Left colon (tissue), 2 donors: ENCODE measurements around the gene OLFML1. TPM values are rescaled to one million over a fixed set of nuclear protein-coding genes. Genes with fewer than 3 reads are reported as not detected.

ENCODE experiments used
- ATAC-seq: fragments of 200-7000 bp; cut with Tn5 transposase; one replicate; pipeline ENCODE4 v1.9.1; 2020; ENCODE audit warnings: mild to moderate bottlenecking, moderate library complexity
- DNase-seq, 2 donors: peaks; one replicate each; pipeline ENCODE4 v3.0.0-alpha.2; 2020
- intact Hi-C, 2 donors: fragments of 100-400 bp; cut with DNase I in 1 of 2; cut with micrococcal nuclease in 1 of 2; formaldehyde crosslinking; loops; one replicate each; pipeline versions ENCODE4 v1.11.2 to v1.14.0; 2022; cut with DNase I, micrococcal nuclease
- total RNA-seq, 2 donors: library from RNA; stranded (reverse); fragmentation: NEBNext Ultra II Directional; extraction: Animal tissue kit (Norgen Biotek cat#: 25700); gene quantifications; one replicate each; pipeline ENCODE4 v1.2.1, GENCODE V29; 2021
- donor health status: DM: no; HTN: no; CAD: no.
- donor health status: DM: yes; HTN: yes; CAD: no.

The OLFML1 gene
- total RNA-seq, 2 donors from 2014 or later = 2.6 to 5.7 TPM

GRCh38 chr11:7544021-7544420, 58.7 kb downstream of the OLFML1 start:
- intact Hi-C loops = no loop called here
- ATAC-seq = no peak
- DNase-seq = no peak

GRCh38 chr11:7545611-7546010, 60.3 kb downstream of the OLFML1 start:
- intact Hi-C loops = no loop called here
- ATAC-seq (no peak), DNase-seq (no peak)

DNA sequence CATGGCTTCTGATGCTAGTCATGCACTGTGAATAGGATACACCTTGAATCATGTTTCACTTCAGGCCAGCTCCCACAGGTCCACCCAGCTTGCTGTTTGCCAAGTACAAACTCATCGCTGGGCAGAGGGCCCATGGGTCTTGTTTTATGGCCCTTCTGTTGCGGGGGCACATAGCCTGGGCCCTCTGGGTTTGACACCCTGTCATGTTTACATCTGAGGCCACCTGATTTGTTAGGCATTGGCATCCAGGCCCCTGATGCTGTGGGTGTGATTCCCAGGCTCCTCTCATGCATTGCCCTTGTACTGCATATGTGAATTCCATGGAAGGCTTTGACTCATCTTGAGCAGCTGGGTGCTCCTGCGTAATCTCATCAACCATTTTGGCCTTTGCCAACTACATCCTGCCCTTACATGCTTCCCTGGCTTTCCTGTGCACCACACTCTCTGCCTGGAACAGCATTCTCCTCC, 61.1 kb downstream of the OLFML1 start:
- ATAC-seq = no peak
- DNase-seq = no peak
- intact Hi-C loops = no loop called here

- intact Hi-C loops = no loop called here
- DNase-seq = no peak
- ATAC-seq = no peak
Observed at GRCh38 chr11:7547687-7548086, 62.4 kb downstream of the OLFML1 start.

DNA sequence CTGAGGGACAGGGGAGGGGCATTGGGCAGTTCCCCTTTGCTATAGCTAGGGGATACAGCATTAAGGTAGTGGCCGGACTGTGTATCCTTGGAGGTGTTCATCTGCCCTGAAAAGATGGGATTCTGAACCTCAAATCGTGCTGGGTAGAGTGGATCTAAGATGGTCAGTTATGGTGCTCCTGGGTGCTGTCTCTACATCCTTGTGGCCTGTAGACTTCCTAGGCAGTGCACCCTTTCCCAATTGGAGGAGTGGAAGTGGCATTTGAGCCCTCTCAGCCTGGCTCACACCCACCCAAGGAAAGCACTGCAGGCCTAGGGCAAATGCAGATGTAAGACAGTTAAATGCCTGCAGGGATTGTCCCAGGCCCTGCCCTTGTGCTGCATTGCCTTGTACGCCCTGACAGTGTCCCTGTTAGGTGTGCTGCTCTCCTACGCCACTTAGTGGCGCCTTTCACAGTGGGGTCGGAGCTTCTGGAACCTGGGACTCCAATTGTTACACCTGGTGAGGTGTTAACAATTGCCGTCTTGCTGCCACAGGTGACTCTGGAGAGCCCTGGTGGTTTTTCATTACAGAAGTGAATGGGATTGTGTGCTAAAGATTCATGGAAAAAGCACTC, 63.5 kb downstream of the OLFML1 start:
- intact Hi-C loops = no loop called here

DNA sequence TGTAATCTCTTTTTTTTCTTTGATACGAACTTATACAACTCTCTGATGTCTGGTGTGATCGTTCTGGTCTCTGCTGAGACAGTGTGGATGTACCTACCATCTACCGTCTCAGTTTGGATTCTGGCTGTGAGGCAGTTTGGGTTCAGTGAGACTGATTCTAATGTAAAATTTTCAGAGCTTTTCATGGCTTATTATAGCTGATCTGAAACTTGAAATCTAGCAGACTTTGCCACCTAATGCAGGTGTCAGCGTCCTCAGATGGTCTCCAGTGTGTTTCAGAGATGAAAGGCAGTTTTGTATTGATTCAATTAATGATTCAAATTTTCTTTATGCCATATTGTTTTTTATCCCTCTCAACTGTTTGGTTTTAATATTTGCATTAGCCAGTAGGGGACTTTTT, 64.4 kb downstream of the OLFML1 start:
- ATAC-seq (no peak), DNase-seq (no peak)
- intact Hi-C loops = no loop called here

More for the DNA sequence above, 63.5 kb downstream of the OLFML1 start:
- DNase-seq = peak in 1 of 2 donors; percentile 73
- ATAC-seq = peak; percentile 93

- intact Hi-C loops = no loop called here
- no peak for ATAC-seq
- DNase-seq = no peak
Observed at GRCh38 chr11:7551571-7551970, 66.3 kb downstream of the OLFML1 start.

DNA sequence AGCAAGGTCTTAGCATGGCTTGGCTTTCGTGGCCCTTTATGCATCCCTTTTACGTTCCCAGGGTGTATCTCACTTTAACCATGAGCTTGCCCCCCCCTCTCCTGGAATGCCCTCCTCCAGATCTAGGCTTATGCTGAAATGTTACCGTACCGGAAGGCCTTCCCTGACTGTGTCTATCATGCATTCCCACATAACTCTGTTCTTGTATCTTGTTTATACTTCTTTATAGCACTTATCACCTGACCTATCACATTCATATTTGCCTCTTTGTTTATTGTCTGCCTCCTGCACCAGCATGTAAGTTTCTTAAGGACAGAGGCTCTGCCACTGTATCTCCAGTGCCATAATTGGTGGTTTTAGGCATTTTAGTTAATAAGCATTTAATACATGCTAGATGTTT, 67.4 kb downstream of the OLFML1 start:
- peak; percentile 63 for ATAC-seq
- no peak for DNase-seq
- intact Hi-C loops = no loop called here

DNA sequence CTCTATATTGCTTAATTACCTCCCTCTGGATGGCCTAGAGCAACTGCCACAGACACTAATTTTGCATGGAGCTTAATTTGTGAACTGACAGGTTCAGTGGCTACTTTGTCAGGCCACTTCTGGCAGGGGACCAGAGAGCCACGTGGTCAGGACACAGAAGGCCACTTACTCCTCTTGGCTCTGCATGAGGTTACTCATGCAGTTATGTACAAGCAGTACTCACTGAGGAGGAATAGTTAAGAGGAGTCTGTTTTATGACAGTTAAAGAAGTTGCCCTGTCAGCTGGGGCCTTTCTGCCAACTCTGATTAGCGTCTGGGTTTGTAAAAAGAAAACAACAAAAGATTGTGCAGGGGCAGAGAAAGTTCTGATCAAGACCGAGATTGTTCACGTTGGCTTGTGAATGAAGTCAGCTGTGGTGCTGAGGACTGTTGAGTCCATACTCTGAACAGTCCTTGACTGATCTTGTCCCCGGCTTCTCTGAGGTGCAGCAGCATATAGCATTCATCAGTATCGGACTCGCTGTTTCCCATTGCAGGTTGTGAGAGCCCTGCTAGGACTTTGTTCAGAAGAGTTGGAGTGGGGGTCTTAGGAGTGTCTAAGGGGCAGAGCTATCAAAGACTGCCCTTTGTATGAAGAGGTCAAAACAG, 69.9 kb downstream of the OLFML1 start:
- ATAC-seq (peak; percentile 87), DNase-seq (peak; percentile 61 to 86)
- intact Hi-C loops = no loop called here

DNA sequence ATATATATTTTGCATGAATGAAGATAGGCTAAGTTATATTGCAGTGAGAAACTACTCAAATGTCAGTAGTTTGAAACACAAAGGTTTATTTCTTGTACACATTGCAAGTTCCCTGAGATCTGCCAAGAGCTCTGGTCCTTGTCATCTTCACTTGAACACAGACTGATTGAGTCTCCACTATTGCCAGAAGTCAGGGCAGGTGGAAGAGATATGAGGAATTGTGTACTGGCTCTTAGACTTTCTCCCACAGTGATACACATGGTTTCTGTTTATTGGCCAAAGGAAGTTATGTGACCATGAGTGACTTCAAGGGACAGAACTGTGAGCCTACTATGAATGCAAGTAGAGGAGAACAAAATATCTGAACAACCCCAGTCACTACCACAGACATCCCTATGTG, 72.7 kb downstream of the OLFML1 start:
- DNase-seq = no peak
- ATAC-seq = no peak
- intact Hi-C loops = no loop called here

GRCh38 chr11:7559398-7560283, 74.3 kb downstream of the OLFML1 start:
- ATAC-seq (no peak), DNase-seq (no peak)
- intact Hi-C loops = loop anchor here (10.0 kb wide), 2 partner anchors 95 to 105 kb away; no protein-coding TSS in a partner anchor

Other genes with a start within 250 kb of the OLFML1 start
- under 1 TPM in 1 of 2 donors, not detected in 1; 0.17 TPM for gene SYT9, start 233.6 kb upstream of the OLFML1 start, total RNA-seq
- 10 to 100 TPM; 63.5 to 81.1 TPM for gene PPFIBP2, start 28.5 kb downstream of the OLFML1 start, total RNA-seq
- gene CYB5R2, start 188.0 kb downstream of the OLFML1 start, total RNA-seq = 1 to 10 TPM; 4.4 to 5.2 TPM
- not detected for gene OVCH2, start 221.0 kb downstream of the OLFML1 start, total RNA-seq